ENCODE results near the gene CAPZA3.

DNA sequence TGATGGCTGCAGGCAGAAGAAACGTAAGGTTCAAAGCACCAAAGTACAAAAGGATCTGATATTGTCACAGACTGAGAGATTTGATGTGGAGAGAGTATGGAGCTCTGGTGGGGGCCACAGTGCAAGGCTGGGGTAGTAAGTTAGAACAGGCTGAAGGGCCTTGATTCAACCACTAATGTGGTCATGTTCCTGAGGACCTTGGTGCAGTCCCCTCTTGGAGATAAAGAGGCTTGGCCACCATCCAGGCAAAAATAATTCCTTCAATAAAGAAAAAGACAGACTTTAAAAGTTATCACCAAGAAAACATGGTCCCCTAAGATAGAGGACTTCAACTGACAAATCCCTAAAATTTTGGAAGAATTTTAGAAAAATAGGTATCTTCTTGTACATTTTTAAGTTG lies 17.4 kb downstream of the CAPZA3 start:
- TF ChIP-seq, protein P1, sequence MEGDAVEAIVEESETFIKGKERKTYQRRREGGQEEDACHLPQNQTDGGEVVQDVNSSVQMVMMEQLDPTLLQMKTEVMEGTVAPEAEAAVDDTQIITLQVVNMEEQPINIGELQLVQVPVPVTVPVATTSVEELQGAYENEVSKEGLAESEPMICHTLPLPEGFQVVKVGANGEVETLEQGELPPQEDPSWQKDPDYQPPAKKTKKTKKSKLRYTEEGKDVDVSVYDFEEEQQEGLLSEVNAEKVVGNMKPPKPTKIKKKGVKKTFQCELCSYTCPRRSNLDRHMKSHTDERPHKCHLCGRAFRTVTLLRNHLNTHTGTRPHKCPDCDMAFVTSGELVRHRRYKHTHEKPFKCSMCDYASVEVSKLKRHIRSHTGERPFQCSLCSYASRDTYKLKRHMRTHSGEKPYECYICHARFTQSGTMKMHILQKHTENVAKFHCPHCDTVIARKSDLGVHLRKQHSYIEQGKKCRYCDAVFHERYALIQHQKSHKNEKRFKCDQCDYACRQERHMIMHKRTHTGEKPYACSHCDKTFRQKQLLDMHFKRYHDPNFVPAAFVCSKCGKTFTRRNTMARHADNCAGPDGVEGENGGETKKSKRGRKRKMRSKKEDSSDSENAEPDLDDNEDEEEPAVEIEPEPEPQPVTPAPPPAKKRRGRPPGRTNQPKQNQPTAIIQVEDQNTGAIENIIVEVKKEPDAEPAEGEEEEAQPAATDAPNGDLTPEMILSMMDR (IDR thresholded peaks at IDR 0.05) = no peak
- no peak for TF ChIP-seq POLR2A (IDR thresholded peaks at IDR 0.05)
